HG03571 (cell line): ENCODE measurements around the gene IGSF9.

Experiments used
- ATAC-seq: cut with Tn5 transposase; IDR thresholded peaks from one replicate; pipeline ENCODE4 v1.9.1; 2021; ENCODE audit not compliant: unreplicated experiment

The IGSF9 gene

GRCh38 chr1:159946242-159947187 is 1.1 kb upstream of the IGSF9 start:
- no peak for ATAC-seq

GRCh38 chr1:159944623-159945455 is 574 bp downstream of the IGSF9 start:
- ATAC-seq, result no peak

DNA sequence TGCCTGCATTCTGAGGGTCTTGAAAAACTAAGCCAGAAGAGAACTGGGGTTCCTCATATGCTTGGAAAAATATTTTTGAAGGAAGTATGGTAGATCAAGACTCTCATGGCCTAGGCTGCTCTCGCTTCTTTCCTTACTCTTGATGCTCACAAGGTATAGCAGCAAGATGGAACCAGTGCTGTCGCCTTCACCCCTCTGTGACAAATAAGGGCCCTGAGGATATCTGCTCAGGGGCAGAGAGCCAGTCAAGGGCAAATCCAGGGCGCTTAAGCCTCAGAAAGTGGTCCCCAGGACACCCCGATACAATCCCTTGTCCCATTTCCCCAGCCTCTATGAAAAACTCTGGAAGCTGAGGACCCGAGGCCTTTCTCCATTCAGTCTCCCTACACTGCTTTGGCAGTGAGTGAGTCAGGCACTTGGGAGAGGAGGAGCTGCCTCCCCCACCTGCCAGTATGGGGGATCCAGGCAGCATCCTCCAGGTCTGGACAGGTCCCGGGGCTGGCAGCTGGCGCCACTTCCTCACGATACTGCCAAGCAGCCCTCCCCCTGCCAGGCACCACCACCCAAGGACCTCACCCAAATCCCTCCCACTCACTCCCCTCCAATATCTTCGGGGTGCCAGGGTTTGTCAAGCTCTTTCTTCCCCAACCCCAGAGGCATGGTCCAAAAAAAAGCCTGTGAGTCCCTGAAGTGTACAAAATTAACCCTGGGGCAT is 1.3 kb downstream of the IGSF9 start:
- no peak for ATAC-seq

DNA sequence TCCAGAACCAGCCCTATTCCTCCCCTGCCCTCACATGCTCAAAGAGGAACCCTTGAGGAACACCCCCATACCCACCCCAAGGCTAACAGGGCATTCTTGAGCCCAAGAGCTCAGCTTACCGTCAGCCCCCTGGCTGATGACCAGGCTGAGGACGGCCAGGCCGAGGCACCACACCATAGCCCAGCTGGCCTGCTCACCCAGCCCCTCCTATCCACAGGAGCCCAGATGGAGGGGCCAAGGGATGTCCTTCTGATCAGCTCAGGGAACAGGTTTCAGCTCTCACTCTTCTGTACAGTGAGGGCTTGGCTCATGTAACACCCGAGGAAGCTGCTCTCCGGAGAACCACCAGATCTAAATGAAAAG is 2.2 kb downstream of the IGSF9 start:
- ATAC-seq, result no peak

DNA sequence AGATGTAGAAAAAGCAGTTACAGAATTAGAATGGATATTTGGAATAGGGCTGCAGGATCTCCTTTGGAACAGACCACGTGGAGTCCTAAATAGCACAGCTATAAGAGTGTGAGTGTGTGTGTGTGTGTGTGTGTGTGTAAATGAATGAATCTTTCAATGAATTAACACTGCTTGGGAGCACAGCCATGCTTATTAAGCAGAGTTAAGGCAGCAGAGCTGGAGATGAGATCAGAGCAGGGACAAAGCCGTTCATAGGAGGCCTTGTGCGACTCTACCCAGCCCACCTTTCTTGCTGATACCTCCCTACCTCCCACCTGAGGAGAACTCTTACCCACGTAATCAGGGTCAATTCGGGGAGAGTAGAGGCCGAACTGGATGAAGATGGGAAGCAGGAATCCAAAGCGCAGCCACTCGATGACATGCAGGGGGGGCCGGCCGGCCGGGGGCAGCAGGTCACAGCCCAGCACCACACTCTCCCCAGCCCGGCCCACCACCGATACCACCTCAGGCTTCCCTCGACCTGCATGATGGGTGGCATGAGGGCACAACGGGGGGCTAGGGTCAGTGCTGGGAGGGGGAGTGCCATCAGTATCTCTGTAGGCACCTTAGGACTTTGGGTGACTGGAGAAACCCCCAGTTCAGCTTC is 2.7 kb downstream of the IGSF9 start:
- no peak for ATAC-seq

DNA sequence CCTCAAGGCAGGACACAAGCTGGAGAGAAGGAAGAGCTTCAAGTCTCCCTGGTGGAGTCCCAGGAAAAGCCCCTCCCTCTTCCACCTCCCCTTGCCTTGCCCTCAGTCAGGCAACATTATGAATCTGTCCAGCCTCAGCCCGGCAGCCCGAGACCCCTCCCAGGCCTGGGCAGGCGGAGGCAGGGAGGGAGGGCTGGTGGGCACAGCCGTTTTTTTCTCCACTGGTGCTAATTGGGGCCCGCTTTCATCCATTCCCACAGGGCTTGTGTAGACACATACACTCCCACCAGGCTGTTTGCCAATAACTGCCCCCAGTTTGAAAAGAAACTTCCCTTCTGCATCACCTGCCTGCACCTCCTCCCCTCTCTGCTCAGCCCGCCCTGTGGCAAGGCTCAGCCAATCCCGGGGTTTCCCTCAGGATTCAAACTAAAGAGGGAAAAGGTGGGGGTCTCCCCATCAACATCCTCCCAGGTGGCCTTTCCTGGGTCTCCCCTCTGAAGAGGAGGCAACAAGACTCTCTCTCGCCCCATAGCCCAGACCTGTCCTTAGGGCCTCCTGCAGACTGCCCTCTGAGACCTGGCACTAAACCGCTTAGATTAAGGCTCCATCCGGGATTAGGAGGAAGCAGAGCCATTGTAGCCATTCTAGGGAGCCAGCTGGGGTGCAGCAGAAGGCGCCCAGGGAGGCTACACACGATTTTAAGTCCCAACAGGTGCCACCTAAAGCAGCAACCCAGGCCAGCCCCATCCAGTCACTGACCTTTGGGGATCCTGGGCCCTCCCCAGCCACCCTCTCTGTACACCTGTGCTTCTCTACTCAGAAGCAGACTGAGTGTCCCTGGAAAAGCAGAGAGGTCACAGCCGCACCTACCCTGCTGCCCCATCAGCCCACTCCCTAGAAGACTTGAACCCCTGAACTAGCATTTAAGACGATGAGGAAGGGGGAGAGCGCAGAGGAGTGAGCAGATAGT is 3.5 kb downstream of the IGSF9 start:
- no peak for ATAC-seq

- no peak for ATAC-seq
These were observed 4.3 kb downstream of the IGSF9 start for GRCh38 chr1:159941141-159941540.

GRCh38 chr1:159940006-159940620 is 5.3 kb downstream of the IGSF9 start:
- no peak for ATAC-seq

DNA sequence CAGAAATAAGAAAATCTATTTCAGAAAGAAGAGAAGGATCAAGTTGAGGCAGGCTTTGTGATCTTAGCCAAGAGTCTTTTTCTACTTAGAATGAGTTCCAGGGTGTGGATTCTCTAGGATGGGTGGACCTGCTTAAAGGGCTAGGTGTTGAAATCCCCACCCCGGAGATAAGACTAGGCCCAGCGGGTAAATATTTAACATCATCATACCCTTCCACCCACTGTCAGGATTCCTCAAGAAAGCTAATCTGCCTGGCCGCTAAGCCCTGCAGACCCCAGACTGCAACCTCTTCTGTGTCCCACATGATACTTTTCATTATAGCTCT is 5.8 kb downstream of the IGSF9 start:
- no peak for ATAC-seq

- ATAC-seq, result no peak
These were observed 6.3 kb downstream of the IGSF9 start for GRCh38 chr1:159938905-159939677.

GRCh38 chr1:159938211-159938852 is 7.1 kb downstream of the IGSF9 start:
- no peak for ATAC-seq

DNA sequence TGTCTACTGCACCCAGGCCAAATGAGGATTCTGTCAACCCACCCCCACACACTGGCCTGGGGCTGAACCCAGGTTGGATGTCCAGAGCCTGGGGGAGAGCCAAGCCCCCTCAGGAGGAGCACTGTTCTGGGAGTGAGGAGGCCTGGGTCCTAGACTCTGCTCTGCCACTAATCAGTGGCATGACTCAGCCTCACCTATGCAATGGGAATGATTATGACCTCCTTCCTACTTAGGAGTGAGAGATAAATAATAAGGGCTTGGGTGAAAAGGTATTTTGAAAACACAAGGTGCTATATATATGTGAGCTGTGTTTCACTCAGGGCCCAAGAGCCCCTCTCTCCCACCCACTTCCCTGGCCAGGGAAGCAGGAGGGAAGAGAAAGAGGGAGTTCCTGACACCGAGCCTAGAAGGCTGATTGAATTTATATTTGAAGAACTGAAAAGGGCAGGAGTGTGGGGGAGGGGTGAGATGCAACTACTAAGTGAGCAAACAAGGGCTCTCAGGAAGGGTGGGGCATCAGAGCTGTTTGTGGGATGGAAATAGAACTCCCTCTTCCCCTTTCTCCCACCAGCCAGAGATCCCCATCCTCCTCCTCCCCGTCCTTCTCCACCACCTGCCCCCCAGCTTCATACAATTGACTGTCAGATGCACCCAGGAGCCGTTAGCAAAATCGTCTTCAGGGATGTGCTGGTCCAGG is 8.2 kb downstream of the IGSF9 start:
- no peak for ATAC-seq

- ATAC-seq, result no peak
These were observed 9.0 kb downstream of the IGSF9 start for GRCh38 chr1:159936273-159936904.

DNA sequence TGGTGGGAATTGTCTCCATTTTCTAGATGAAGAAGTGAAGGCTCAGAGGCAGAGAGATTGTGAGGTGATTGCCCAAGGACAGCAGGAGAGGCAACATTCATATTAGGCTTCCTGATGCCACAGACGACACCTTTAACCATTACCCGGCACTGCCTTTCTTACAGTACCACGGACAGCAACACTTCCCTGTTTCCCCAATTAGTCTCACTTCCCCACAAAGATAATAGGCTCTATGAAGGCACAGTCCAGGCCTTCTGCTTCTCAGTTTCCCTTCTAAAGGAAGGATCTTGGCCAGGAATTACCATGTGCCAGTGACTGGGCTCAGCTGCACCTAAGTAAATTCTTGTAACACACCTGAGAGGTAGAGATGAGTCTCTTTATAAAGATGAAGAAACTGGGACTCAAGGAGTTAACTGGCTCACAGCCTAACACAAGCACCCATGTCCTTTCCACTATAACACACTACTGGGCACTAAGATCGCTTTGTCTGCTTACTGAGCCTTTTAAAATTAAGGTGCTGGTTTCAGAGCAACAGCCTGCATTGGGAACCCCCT is 9.6 kb downstream of the IGSF9 start:
- ATAC-seq, result no peak

DNA sequence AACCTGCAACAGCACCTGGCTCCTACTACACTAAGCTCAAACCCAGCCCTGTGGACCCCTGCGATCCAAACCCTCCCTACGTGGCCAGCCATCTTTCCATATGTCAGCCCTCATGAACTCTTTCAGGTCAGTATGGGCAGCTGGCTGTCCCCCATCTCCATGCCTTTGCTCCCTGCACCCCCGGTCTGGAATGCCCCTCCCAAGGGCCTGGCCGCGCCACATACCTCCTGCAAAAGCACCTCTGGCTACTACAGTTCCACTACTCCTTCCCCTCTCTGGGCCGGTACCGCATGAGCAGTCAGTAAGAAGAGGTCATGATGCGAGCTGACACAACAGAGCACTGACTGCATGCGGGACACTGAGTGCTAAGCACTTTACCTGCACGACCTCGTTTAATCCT is 10.1 kb downstream of the IGSF9 start:
- ATAC-seq, result no peak

- no peak for ATAC-seq
These were observed 11.0 kb downstream of the IGSF9 start for GRCh38 chr1:159934136-159935039.
